Bronchial epithelial cell (primary cell): ENCODE results near the gene SLC6A16. TPM values are rescaled to one million over a fixed set of nuclear protein-coding genes. Genes with fewer than 3 reads are reported as not detected.

Experiments
- DNase-seq: peaks from one replicate; pipeline ENCODE4 v3.0.0-alpha.2; 2010; ENCODE audit warnings: low read depth
- FAIRE-seq: peaks from 2 replicates; lab custom pipeline; 2011; peaks lifted over from hg19 to GRCh38; lab: Jason Lieb, UNC
- H3K27me3 ChIP-seq: 2 replicates; pipeline ENCODE4 v1.5.1; 2011; ENCODE audit warnings: low read length; ENCODE audit not compliant: control insufficient read depth, insufficient read depth
- H3K36me3 ChIP-seq: 2 replicates; pipeline ENCODE4 v1.5.1; 2011; ENCODE audit warnings: low read length; ENCODE audit not compliant: control insufficient read depth, insufficient read depth
- H3K4me3 ChIP-seq: 2 replicates; pipeline ENCODE4 v1.5.1; 2011; ENCODE audit warnings: mild to moderate bottlenecking, low read depth, low read length, control low read depth
- total RNA-seq: library from RNA; depleted of rRNA; stranded (reverse); fragments of >200 nt; gene quantifications from 2 replicates; pipeline ENCODE4 v1.2.1, GENCODE V29; 2014
- TF ChIP-seq, protein P1 (sequence below): IDR thresholded peaks from 2 replicates; pipeline ENCODE4 v1.5.1; 2011; ENCODE audit warnings: mild to moderate bottlenecking, moderate library complexity, low read length, control low read depth, inconsistent platforms; ENCODE audit not compliant: insufficient read depth, severe bottlenecking

Gene SLC6A16
- total RNA-seq, 1 donor from 2014 or later: not detected

DNA sequence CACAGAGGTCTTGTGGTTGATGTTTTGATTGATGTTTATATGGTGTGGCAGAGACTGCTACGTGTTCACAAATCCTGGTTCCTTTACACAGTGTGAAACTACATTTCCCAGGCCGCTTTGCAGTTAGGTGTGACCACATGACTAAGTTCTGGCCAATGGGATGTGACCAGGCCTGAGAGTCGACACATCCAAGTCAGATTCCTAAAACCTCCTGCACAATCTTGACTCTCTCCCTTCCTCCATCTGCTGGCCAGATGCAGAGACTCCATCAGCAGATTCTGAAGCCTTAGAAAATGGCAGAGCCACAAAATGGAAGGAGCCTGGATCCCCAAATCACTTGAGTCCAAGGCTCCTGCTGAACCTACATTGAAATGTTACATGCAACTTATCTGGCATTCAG, 22.8 kb upstream of the SLC6A16 start:
- TF ChIP-seq, protein P1, sequence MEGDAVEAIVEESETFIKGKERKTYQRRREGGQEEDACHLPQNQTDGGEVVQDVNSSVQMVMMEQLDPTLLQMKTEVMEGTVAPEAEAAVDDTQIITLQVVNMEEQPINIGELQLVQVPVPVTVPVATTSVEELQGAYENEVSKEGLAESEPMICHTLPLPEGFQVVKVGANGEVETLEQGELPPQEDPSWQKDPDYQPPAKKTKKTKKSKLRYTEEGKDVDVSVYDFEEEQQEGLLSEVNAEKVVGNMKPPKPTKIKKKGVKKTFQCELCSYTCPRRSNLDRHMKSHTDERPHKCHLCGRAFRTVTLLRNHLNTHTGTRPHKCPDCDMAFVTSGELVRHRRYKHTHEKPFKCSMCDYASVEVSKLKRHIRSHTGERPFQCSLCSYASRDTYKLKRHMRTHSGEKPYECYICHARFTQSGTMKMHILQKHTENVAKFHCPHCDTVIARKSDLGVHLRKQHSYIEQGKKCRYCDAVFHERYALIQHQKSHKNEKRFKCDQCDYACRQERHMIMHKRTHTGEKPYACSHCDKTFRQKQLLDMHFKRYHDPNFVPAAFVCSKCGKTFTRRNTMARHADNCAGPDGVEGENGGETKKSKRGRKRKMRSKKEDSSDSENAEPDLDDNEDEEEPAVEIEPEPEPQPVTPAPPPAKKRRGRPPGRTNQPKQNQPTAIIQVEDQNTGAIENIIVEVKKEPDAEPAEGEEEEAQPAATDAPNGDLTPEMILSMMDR: no peak
- DNase-seq (peak; percentile 73), FAIRE-seq (no peak)
- no peaks in the 10 kb centered on the region for H3K27me3 ChIP-seq
- H3K4me3 ChIP-seq: no peak overlapping the region
- peaks cover 9% of the 10 kb centered on the region for H3K36me3 ChIP-seq

DNA sequence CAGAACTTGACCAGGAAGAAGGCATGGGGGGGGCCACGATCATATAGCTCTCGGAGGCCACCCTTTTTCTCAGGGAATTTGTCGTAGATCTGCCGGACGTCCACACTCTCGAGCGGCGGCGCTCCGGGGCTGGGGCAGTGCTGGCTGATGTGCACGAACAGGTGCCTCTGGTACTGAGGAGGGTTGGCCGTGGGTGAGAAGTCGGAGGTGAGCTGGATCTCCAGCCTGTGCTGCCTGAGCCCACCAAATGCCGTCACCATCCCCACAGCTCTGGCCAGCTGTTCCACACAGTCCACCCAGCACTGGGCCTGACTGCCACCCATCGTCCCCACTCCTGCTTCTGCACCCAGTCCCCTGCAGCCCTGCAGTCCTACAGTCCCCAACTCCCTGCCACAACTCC, 22.2 kb upstream of the SLC6A16 start:
- Histone ChIP-seq H3K36me3 (peaks cover 13% of the 10 kb centered on the region), H3K4me3 (no peak overlapping the region), H3K27me3 (no peaks in the 10 kb centered on the region)
- TF ChIP-seq, protein P1: no peak
- no peak for DNase-seq
- FAIRE-seq: no peak

GRCh38 chr19:49344505-49345423, 19.8 kb upstream of the SLC6A16 start:
- Histone ChIP-seq H3K27me3 (no peaks in the 10 kb centered on the region), H3K4me3 (no peak overlapping the region), H3K36me3 (peaks cover 12% of the 10 kb centered on the region)
- FAIRE-seq (no peak), DNase-seq (no peak)
- TF ChIP-seq, protein P1: no peak

- TF ChIP-seq, protein P1: no peak
- H3K36me3 ChIP-seq: peaks cover 12% of the 10 kb centered on the region
- DNase-seq: no peak
Observed at GRCh38 chr19:49343123-49343522, 18.1 kb upstream of the SLC6A16 start.

DNA sequence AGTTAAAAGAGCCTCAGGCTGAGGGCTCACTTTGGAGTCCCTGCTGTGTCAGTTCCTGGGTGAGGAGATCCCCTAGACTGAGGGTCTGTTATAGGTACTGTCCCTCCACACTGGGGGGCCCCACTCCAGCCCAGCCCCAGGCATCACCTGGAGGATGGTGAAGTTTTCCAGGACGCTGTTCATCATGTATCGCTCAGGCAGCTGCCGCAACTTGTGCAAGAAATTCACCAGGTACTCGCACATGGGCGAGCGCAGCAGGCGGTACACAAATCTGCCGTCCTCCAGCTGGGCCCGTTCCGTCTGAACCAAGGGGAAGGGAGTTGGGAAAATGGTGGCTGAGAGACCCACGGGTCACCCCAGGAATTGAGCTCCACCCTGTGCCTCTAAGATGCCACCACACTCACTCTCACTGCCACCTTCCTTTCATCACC, 17.3 kb upstream of the SLC6A16 start:
- Histone ChIP-seq H3K27me3 (peaks cover 2% of the 10 kb centered on the region), H3K36me3 (peaks cover 11% of the 10 kb centered on the region), H3K4me3 (no peak overlapping the region)
- DNase-seq (no peak), FAIRE-seq (no peak)
- TF ChIP-seq, protein P1: no peak

More at GRCh38 chr19:49343123-49343522, 18.1 kb upstream of the SLC6A16 start:
- no peak for FAIRE-seq
- Histone ChIP-seq H3K27me3 (no peaks in the 10 kb centered on the region), H3K4me3 (no peak overlapping the region)
